Liver (tissue), 9 donors: Measurements from ENCODE around the gene IRGQ. TPM values are rescaled to one million over a fixed set of nuclear protein-coding genes. Genes with fewer than 3 reads are reported as not detected.

ENCODE experiments used
- DNase-seq: peaks from one replicate; pipeline ENCODE4 v3.0.0-alpha.2; 2017; ENCODE audit warnings: low spot score
- H3K27ac ChIP-seq, 2 donors: one replicate each; pipeline ENCODE4 v1.7.0; 2013; ENCODE audit warnings: inconsistent platforms in 2 of 2, low read length in 2 of 2, control low read depth in 1 of 2, low read depth in 1 of 2, mild to moderate bottlenecking in 1 of 2
- H3K27me3 ChIP-seq, 4 donors: one replicate each; pipeline versions ENCODE4 v1.6.1 to v1.7.0; 2013; ENCODE audit warnings: low read length in 3 of 4, inconsistent platforms in 1 of 4, mild to moderate bottlenecking in 1 of 4, moderate library complexity in 1 of 4; ENCODE audit not compliant: control insufficient read depth in 4 of 4, insufficient read depth in 4 of 4
- H3K36me3 ChIP-seq, 4 donors: one replicate each; pipeline versions ENCODE4 v1.6.1 to v1.7.0; 2013; ENCODE audit warnings: low read length in 3 of 4, mild to moderate bottlenecking in 3 of 4, low read depth in 1 of 4, moderate library complexity in 1 of 4; ENCODE audit not compliant: control insufficient read depth in 4 of 4, insufficient read depth in 3 of 4
- H3K4me1 ChIP-seq, 4 donors: one replicate each; pipeline versions ENCODE4 v1.6.1 to v1.7.0; 2013; ENCODE audit warnings: low read length in 3 of 4, mild to moderate bottlenecking in 3 of 4, moderate library complexity in 1 of 4; ENCODE audit not compliant: control insufficient read depth in 4 of 4, insufficient read depth in 4 of 4
- H3K4me3 ChIP-seq, 3 donors: one replicate each; pipeline versions ENCODE4 v1.6.1 to v1.7.0; 2013; ENCODE audit warnings: low read length in 3 of 3, control low read depth in 1 of 3, low read depth in 1 of 3, mild to moderate bottlenecking in 1 of 3
- H3K9ac ChIP-seq, 2 donors: one replicate each; pipeline ENCODE4 v1.7.0; 2013; ENCODE audit warnings: low read length in 2 of 2, mild to moderate bottlenecking in 2 of 2, moderate library complexity in 2 of 2, control low read depth in 1 of 2, low read depth in 1 of 2
- H3K9me3 ChIP-seq, 4 donors: one replicate each; pipeline versions ENCODE4 v1.6.1 to v1.7.0; 2013; ENCODE audit warnings: low read length in 3 of 4; ENCODE audit not compliant: control insufficient read depth in 4 of 4
- FOXA1 ChIP-seq: IDR thresholded peaks from 2 replicates; pipeline ENCODE4 v1.6.1; 2016; ENCODE audit warnings: antibody characterized with exemption
- FOXA2 ChIP-seq: IDR thresholded peaks from 2 replicates; pipeline ENCODE4 v1.6.1; 2016; ENCODE audit warnings: antibody characterized with exemption
- HNF4A ChIP-seq, 2 donors: conservative IDR thresholded peaks; 2 replicates each; pipeline ENCODE4 v1.6.1; 2016; ENCODE audit warnings: antibody characterized with exemption in 2 of 2, mild to moderate bottlenecking in 2 of 2
- JUND ChIP-seq, 2 donors: IDR thresholded peaks; 2 replicates each; pipeline ENCODE4 v1.6.1; 2016; ENCODE audit warnings: antibody characterized with exemption in 2 of 2
- NR2F2 ChIP-seq: IDR thresholded peaks from 2 replicates; pipeline ENCODE4 v1.6.1; 2016; ENCODE audit warnings: antibody characterized with exemption
- RAD21 ChIP-seq, 2 donors: IDR thresholded peaks; 2 replicates each; pipeline ENCODE4 v1.6.1; 2016; ENCODE audit warnings: antibody characterized with exemption in 2 of 2, mild to moderate bottlenecking in 2 of 2
- REST ChIP-seq: IDR thresholded peaks from 2 replicates; pipeline ENCODE4 v1.6.1; 2016; ENCODE audit warnings: antibody characterized with exemption, mild to moderate bottlenecking
- RXRA ChIP-seq, 2 donors: IDR thresholded peaks; 2 replicates each; pipeline ENCODE4 v1.6.1; 2017 to 2018; ENCODE audit warnings: antibody characterized with exemption in 2 of 2, mild to moderate bottlenecking in 1 of 2
- TAF1 ChIP-seq: conservative IDR thresholded peaks from 2 replicates; pipeline ENCODE4 v1.6.1; 2016; ENCODE audit warnings: antibody characterized with exemption, mild to moderate bottlenecking
- YY1 ChIP-seq: IDR thresholded peaks from 2 replicates; pipeline ENCODE4 v1.6.1; 2016; ENCODE audit warnings: antibody characterized with exemption, mild to moderate bottlenecking
- ZBTB33 ChIP-seq: IDR thresholded peaks from 2 replicates; pipeline ENCODE4 v1.6.1; 2016; ENCODE audit warnings: antibody characterized with exemption
- WGBS: extraction: QIAGEN DNeasy Blood & Tissue Kit; methylation state at CpG from one replicate; pipeline ENCODE4 v1.1.7; 2013; 5-methylcytosine and 5-hydroxymethylcytosine counted together
- polyA plus RNA-seq, 2 donors: library from polyadenylated mRNA; stranded (reverse) in 1 of 2; unstranded in 1 of 2; fragments of 200-250 nt in 1 of 2; fragments of >200 nt in 1 of 2; fragmentation: Nextera tagmentation in 1 of 2; extraction: Ambion mirVana in 1 of 2; gene quantifications; one replicate each; pipeline versions ENCODE4 v1.2.1 to v1.2.3, GENCODE V29; 2013 to 2015
- total RNA-seq, 2 donors: library from RNA; depleted of rRNA; stranded (reverse); fragments of >200 nt; gene quantifications; one replicate each; pipeline ENCODE4 v1.2.3, GENCODE V29; 2014
- TF ChIP-seq, protein P1 (sequence below): IDR thresholded peaks from 2 replicates; pipeline ENCODE4 v1.6.1; 2016; ENCODE audit warnings: antibody characterized with exemption
- donor health status: healthy.
- donor health status: healthy.
- donor health status: healthy.
- donor health status: healthy.
- donor health status: healthy.

IRGQ gene
- total and polyA plus RNA-seq, 4 donors, result 2.8 to 15.5 (median 5.2) TPM

GRCh38 chr19:43644181-43644580 is 48.2 kb upstream of the IRGQ start:
- H3K9me3 ChIP-seq, result peaks cover 0 to 4% (median 0%) of the 10 kb centered on the region in 4 donors
- DNase-seq, result no peak
- WGBS, result 81% methylated on average over 13 of the region's 13 CpGs
- H3K9ac ChIP-seq, result no peak overlapping the region
- no peak overlapping the region for H3K27ac ChIP-seq
- H3K27me3 ChIP-seq, result no peaks in the 10 kb centered on the region
- H3K36me3 ChIP-seq, result peaks cover 0 to 3% (median 0%) of the 10 kb centered on the region in 4 donors
- no peak for TF ChIP-seq NR2F2
- no peak for TF ChIP-seq YY1
- TF ChIP-seq RAD21 (IDR thresholded peaks at IDR 0.05), result no peak
- no peak for TF ChIP-seq TAF1
- TF ChIP-seq, protein P1, sequence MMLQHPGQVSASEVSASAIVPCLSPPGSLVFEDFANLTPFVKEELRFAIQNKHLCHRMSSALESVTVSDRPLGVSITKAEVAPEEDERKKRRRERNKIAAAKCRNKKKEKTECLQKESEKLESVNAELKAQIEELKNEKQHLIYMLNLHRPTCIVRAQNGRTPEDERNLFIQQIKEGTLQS, result no peak
- H3K4me3 ChIP-seq, result no peak overlapping the region
- peaks cover 4 to 8% (median 7%) of the 10 kb centered on the region in 4 donors for H3K4me1 ChIP-seq

DNA sequence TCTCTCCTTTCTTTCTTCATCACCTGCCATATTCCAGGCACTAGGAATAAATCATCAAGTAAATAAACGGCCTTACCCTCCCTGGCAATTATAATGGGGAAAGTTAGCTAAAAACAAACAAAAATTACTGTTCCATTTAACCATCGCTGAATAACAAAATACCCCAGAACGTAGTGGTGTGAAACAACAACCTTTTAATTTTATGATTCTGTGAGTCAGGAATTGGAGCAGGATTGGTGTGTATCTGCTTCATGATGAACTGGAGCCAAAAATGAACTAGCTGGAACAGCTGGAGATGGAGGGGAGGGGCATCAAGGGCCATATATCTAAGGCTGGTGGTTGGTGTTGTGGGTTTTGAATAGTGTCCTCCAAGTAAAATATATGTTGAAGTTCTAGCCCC is 47.4 kb upstream of the IRGQ start:
- WGBS, result 68% methylated on average over 3 of the region's 3 CpGs

More for the DNA sequence above, 47.4 kb upstream of the IRGQ start:
- no peak overlapping the region for H3K4me3 ChIP-seq
- H3K27me3 ChIP-seq, result no peaks in the 10 kb centered on the region
- no peak for TF ChIP-seq RXRA (IDR thresholded peaks at IDR 0.05)
- no peak for TF ChIP-seq JUND (IDR thresholded peaks at IDR 0.05)
- no peak for TF ChIP-seq REST
- no peak for TF ChIP-seq HNF4A (conservative IDR thresholded peaks at IDR 0.05)
- TF ChIP-seq, protein P1, result no peak
- no peak for TF ChIP-seq FOXA1
- TF ChIP-seq FOXA2, result no peak
- no peak for TF ChIP-seq RAD21 (IDR thresholded peaks at IDR 0.05)
- no peak for TF ChIP-seq ZBTB33
- no peak overlapping the region for H3K9ac ChIP-seq
- H3K4me1 ChIP-seq, result peaks cover 4 to 11% (median 9%) of the 10 kb centered on the region in 4 donors
- H3K36me3 ChIP-seq, result no peaks in the 10 kb centered on the region
- H3K9me3 ChIP-seq, result peaks cover 0 to 4% (median 0%) of the 10 kb centered on the region in 4 donors
- DNase-seq, result no peak
- no peak overlapping the region for H3K27ac ChIP-seq
